ENCODE results near the gene DOCK10.
A peak's percentile ranks its signal among the peaks of the same experiment; 100 is the strongest.

DOCK10 gene

GRCh38 chr2:225013425-225014365 lies 28.6 kb downstream of the DOCK10 start:
- no peak for DNase-seq (ENCODE audit: low read depth, low spot score)

DNA sequence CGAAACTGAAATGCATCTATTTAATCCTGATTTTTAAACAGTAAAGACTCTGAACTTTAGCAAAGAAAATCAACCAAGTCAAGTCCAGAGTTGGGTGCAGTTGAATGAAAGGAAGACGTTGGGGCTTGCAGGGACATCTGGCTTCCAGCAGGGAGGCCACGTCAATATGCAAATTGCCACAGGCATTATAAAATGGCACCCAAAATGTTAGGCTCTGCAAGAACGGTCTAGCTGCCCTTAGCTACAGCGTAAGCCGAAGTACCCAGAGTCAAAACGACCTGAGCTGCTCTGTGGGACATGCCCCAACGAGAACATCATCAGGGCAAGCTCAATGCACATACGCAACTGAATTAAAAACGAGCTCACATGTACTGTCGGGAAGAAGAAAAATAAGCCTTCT lies 30.7 kb downstream of the DOCK10 start:
- no peak for DNase-seq (ENCODE audit: low read depth, low spot score)

GRCh38 chr2:225010804-225011203 lies 31.5 kb downstream of the DOCK10 start:
- peak; percentile 23 for DNase-seq (ENCODE audit: low read depth, low spot score)

DNA sequence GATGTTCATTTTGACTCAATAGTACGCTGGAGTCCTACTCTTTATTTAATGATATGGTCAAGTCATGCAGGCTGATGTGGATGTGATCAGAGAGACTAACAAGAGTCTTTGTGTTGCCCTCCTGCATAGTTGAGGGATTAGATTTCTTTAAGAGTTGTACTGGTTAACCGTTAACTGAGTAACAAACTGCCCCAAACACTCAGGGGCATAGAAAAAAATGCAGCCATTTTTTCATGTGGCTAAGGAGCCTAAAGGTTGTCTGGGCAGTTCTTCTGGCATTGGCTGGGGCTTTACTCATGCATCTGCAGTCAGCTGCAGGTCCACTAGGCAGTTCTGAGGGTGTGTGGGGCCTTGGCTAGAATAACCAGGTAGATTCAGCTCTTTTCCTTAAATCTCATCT lies 32.5 kb downstream of the DOCK10 start:
- no peak for DNase-seq (ENCODE audit: low read depth, low spot score)

GRCh38 chr2:225008935-225009334 lies 33.3 kb downstream of the DOCK10 start:
- no peak for DNase-seq (ENCODE audit: low read depth, low spot score)

DNA sequence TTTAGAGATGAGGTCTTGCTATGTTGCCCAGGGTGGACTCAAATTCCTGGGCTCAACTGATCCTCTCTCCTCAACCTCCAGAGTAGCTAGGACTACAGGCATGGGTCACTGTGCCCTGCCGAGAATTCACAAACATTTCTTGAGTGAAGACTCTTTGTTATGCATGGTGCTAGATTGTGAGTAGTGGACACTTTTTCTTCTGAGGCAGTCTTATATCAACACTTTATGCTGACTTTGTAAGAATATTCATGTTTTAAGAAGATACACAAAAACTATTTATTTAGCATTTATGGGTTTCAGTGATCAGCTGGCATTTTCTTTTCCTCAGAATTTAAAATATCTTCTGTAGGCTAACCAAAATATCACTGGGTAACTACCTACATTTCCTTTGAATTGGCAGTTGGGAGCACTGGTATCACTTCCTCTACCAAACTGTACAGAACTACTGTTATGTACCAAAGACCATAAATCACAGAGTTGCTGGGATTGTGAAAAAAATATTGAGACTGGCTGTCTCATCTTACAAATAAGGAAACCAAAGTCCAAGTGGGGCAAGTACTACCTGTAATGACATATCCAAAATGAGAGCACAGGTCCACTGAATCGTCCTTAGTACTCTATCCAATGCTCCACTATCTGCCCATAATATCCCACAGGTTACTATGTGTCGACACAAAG lies 34.0 kb downstream of the DOCK10 start:
- DNase-seq (ENCODE audit: low read depth, low spot score) = no peak

GRCh38 chr2:225006730-225007129 lies 35.5 kb downstream of the DOCK10 start:
- DNase-seq (ENCODE audit: low read depth, low spot score) = no peak

DNA sequence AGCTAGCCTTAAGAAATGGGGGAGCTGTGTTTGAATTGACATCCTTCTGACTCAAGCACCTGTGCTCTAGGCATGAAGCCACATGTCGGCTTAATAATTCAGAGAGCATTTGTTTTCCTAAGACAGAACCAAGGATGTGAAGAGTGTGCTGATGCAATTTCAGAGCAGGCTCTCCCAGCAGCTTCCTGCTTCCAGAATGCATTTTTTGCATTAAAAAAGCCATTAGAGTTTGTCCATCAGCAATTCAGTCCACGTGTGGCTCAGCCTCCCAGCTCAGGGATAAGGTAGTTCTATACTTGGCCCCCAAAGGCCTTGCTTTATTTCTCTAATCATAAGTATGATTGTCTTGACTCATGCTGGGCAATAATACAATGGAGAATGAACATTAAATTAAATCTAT lies 37.7 kb downstream of the DOCK10 start:
- no peak for DNase-seq (ENCODE audit: low read depth, low spot score)

GRCh38 chr2:225002656-225003045 lies 39.6 kb downstream of the DOCK10 start:
- no peak for DNase-seq (ENCODE audit: low read depth, low spot score)

- DNase-seq (ENCODE audit: low read depth, low spot score) = peak; percentile 57
Observed at GRCh38 chr2:225002039-225002655, 40.1 kb downstream of the DOCK10 start.

- DNase-seq (ENCODE audit: low read depth, low spot score) = no peak
Observed at GRCh38 chr2:224999754-225000153, 42.5 kb downstream of the DOCK10 start.

- DNase-seq (ENCODE audit: low read depth, low spot score) = no peak
Observed at GRCh38 chr2:224999321-224999720, 42.9 kb downstream of the DOCK10 start.

GRCh38 chr2:224997802-224998201 lies 44.5 kb downstream of the DOCK10 start:
- no peak for DNase-seq (ENCODE audit: low read depth, low spot score)

DNA sequence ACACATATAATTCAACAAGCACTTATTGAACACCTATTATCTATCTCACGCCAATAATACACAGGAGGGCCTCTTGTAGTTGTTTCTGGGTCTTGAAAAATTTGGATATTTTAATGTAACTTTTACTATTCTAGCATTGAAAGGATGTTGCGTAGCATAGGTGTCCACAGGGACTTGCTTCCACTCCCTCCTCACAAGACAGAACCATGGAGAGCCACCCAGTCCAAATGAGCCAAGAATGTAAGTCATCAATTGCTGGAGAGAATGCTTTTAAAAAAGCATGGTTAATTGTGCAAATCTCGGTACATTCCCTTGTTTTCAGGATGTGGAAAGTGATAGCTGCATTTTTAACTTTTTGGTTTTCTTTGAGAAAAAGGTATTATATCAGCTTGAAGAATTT lies 46.8 kb downstream of the DOCK10 start:
- no peak for DNase-seq (ENCODE audit: low read depth, low spot score)

DNA sequence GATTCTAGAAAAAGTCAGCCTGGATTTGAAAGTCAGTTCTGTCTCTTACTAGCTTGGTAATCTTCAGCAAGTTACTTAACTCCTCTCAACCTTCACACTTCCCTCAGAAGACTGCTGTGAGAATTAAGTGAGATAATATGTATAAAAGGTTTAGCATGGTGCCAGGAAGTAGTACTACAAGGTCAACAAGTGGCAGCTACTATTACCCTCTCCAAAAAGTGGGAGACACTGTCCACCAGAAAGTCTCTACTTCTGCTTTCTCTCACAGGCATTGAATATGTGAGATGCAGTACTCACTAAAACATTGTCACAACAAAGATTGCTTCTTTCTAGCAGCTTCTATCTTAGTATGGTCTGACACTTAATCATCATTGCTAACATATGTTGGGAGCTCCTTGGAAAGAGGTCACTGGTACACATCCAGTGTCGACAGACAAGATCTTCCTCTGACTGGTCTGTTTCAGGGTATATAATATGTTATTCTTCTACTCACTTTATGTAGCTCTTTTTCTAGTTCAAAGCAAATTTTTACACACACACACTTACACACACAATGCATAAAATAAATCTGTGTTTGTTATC lies 47.9 kb downstream of the DOCK10 start:
- DNase-seq (ENCODE audit: low read depth, low spot score) = no peak

DNA sequence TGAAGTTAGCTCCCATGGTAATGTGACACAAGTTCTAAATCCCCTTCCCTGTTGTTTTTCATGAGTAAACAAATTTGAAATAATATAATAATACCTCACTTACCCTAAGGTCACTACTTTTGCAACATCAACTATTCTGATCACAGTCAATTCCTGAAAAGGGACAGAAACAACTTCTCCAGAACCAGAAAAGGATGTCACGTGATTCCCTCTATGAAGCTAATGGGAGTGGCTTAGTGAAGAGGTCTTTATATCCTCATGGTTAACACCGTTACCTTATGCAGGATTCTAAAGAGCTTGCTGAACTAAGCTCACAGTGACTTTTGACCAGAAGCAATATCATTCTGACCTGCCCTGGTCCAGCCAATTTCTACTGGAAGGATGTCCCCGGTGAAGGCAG lies 51.6 kb downstream of the DOCK10 start:
- DNase-seq (ENCODE audit: low read depth, low spot score) = no peak

GRCh38 chr2:224987733-224988132 lies 54.5 kb downstream of the DOCK10 start:
- no peak for DNase-seq (ENCODE audit: low read depth, low spot score)

DNA sequence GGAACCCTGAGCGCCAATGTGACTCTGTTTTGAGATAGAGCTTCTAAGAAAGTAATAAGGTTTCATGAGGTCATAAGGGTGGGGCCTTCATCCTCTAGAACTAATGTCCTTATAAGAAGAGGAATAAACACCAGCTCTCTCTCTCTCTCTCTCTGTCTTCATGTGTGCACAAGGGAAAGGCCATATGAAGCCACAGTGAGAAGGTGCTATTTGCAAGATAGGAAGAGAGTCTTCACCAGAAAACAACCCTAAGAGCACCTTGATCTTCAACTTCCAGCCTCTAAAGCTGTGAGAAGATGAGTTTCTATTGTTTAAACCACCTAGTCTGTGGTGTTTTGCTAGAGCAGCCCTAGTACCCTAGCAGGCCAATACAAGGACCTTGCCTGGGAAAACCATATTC lies 55.8 kb downstream of the DOCK10 start:
- DNase-seq (ENCODE audit: low read depth, low spot score) = no peak

DNA sequence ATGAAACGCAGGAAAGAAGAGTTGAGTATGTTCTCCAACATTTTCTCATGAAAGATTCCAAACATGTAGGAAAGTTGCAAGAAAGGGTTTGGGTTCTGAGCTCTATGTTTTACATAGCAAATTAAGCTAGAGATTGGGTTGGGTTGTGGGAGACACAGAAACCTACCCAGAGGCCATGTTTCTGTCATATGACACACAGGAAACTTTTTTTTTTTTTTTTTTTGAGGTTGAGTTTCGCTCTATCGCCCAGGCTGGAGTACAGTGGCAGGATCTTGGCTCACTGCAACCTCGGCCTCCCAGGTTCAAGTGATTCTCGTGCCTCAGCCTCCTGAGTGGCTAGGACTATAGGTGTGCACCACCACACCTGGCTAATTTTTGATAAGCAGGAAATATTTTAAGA lies 57.6 kb downstream of the DOCK10 start:
- no peak for DNase-seq (ENCODE audit: low read depth, low spot score)

DNA sequence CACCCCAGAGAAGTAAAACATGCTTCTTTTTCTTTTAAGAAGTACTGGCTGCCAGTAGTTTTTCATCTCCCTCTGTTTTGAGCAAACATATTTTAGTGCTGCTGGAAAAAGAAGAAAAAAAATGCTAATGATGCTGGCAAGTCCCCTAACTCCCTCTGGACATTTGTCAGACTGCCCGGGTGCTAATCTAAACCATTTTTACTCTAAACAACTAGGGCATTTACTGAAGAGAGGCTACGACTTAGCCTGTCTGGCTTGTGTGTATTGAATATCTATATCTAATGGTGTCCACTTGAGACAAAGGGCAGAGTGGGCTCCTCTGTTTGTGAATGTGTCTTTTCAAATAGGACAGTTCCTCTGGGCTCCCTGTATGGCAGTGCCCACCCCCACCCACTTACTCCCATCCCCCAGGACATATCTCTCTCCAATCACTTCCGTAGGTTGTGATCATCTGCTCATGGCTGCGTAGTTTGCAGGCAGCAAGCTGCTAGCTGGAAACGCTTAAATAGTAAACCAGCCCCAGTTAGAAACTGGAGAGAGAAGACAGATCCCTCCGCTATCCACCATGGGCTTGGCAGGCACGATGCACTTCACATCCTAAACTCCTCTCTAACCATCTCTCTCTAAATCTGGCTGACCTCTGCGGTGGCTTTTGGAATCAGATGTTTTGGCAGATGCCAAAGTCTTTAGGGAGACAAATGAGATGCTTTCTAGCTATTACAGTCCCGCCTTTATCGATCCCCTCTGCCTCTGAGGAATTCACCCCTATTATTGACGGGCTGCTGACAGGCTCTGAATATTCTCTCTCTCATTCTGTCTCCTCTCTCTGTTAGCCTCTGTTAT lies 58.3 kb downstream of the DOCK10 start:
- no peak for DNase-seq (ENCODE audit: low read depth, low spot score)

Measured in smooth muscle cell of the brain vasculature (primary cell).